ENCODE measurements around the gene PLIN5.

DNA sequence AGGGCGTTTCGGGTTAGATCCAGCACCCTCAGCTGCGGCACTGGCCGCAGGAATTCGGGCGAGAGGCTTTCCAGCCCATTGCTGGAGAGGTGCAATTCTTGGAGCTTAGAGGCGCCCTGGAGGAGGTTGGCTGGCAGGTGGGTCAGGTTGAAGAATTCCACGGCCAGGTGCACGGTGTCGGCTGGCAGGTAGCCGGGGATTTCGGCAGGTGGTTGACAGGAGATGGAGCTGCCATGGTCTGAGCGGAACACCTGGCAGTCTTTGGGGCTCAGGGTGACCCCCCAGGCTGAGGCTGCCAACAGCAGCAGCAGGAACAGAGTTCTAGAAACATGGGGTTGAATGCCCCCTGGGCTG is 3.6 kb upstream of the PLIN5 start:
- TF ChIP-seq, protein P1, sequence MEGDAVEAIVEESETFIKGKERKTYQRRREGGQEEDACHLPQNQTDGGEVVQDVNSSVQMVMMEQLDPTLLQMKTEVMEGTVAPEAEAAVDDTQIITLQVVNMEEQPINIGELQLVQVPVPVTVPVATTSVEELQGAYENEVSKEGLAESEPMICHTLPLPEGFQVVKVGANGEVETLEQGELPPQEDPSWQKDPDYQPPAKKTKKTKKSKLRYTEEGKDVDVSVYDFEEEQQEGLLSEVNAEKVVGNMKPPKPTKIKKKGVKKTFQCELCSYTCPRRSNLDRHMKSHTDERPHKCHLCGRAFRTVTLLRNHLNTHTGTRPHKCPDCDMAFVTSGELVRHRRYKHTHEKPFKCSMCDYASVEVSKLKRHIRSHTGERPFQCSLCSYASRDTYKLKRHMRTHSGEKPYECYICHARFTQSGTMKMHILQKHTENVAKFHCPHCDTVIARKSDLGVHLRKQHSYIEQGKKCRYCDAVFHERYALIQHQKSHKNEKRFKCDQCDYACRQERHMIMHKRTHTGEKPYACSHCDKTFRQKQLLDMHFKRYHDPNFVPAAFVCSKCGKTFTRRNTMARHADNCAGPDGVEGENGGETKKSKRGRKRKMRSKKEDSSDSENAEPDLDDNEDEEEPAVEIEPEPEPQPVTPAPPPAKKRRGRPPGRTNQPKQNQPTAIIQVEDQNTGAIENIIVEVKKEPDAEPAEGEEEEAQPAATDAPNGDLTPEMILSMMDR (IDR thresholded peaks at IDR 0.05; ENCODE audit: poor library complexity) = no peak
- no peak for TF ChIP-seq EZH2phosphoT487 (IDR thresholded peaks at IDR 0.05; ENCODE audit: low read depth, severe bottlenecking, unreplicated experiment)
